GM20000 (cell line): ENCODE results near the gene HRC.
"Not testable (repeated sequence)": the region's sequence is repeated elsewhere in the genome, so short reads cannot be mapped to it uniquely, and the experiment has no call there.

ENCODE experiments used
- DNase-seq: peaks from one replicate; pipeline ENCODE4 v3.0.0; 2012; ENCODE audit warnings: low spot score
- TF ChIP-seq, protein P1 (sequence below): IDR thresholded peaks from 2 replicates; pipeline ENCODE4 v1.5.1; 2012; ENCODE audit warnings: mild to moderate bottlenecking, control low read depth; ENCODE audit errors: extremely low read depth, missing control alignments

HRC gene

DNA sequence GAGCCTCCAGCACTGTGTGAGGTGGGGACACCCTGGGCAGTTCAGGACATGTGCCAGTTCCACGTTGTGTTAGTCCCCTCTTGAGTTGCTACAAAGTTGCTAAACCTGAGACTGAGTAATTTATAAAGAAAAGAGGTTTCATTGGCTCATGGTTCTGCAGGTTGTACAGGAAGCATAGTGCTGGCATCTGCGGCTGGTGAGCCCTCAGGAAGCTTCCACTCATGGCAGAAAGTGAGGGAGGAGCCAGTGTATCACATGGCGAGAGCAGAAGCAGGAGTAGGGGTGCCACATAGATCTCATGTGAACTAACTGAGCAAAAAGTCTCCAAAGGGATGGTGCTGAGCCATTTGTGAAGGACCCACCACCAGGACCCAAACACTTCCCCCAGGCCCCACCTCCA is 35.6 kb upstream of the HRC start:
- no peak for DNase-seq
- TF ChIP-seq, protein P1, sequence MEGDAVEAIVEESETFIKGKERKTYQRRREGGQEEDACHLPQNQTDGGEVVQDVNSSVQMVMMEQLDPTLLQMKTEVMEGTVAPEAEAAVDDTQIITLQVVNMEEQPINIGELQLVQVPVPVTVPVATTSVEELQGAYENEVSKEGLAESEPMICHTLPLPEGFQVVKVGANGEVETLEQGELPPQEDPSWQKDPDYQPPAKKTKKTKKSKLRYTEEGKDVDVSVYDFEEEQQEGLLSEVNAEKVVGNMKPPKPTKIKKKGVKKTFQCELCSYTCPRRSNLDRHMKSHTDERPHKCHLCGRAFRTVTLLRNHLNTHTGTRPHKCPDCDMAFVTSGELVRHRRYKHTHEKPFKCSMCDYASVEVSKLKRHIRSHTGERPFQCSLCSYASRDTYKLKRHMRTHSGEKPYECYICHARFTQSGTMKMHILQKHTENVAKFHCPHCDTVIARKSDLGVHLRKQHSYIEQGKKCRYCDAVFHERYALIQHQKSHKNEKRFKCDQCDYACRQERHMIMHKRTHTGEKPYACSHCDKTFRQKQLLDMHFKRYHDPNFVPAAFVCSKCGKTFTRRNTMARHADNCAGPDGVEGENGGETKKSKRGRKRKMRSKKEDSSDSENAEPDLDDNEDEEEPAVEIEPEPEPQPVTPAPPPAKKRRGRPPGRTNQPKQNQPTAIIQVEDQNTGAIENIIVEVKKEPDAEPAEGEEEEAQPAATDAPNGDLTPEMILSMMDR: no peak

DNA sequence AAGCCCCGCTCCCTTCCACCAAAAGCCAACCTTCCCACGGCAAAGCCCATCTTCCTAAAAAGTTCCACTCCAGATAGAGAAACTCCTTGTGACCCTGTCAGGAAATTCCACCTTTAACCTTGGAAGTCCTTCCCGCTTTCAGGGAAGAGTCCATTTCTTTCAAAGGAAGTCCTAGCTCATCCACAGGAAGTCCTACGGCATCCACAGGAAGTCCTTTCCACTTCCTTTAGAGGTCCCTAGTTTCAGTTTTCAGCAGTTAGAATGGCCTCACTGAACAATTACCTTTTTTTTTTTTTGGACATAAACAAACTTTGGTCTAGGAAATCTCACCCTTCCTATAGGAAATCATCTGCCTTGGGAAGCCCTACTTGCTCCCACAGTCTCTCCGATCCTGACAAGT is 34.1 kb upstream of the HRC start:
- TF ChIP-seq, protein P1: no peak
- DNase-seq: no peak

DNA sequence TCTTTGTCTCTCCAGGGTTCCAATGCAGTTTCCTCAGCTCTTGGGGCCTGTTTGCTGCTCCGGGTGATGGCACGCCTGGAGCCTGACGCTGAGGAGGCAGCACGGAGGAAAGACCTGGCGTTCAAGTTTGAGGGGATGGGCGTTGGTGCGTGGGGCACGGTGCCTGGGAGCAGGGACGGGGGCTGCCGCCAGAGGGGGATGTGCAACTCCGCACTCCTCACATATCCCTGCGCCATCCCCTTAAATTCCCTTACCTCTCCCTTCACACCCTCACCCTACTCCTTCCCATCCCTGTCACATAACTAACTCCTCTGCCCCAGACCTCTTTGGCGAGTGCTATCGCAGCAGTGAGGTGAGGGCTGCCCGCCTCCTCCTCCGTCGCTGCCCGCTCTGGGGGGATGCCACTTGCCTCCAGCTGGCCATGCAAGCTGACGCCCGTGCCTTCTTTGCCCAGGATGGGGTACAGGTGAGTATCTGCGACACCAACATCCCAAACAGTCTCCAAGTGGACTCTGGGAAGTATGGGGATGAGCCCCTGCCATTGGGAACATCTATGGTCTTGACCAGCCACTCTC is 33.5 kb upstream of the HRC start:
- TF ChIP-seq, protein P1: no peak
- DNase-seq: no peak

DNA sequence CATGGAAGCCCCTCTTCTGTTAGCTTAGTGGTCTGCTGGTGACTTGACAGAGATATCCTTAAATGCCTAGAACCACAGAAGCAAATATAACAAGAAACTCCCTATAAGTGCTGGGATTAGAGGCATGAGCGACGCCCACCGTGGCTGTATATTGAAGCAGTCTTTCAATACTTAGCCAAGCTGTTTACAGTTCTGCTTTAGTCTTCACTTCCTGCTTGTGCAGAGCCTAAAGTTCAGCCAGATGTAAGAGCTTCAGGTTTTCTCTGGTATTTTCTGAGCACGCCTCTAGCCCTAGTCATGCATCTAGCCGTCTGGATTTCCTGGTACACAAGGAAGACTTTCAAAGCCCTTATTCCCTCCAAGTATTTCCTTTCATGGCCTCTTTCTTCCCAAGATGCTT is 30.9 kb upstream of the HRC start:
- TF ChIP-seq, protein P1: no peak
- no peak for DNase-seq

DNA sequence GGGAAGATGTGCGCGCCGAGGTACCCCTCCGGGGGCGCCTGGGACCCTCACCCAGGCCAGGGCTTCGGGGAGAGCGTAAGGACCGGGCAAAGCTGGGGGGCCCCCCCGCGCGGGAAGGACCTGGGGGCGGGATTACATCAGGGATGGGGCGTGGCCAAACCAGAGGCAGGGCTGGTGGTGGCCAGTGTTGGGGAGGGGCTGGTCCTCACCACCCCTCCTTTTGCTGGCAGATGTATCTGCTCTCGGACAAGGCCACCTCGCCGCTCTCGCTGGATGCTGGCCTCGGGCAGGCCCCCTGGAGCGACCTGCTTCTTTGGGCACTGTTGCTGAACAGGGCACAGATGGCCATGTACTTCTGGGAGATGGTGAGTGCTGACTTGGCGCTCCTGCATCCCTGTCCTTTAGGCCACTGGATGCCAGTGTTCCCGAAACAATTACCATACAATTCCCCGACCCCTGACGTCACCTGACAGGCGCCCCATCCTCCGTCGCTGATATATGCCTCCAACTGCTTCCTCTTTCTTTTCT is 27.7 kb upstream of the HRC start:
- DNase-seq: no peak
- TF ChIP-seq, protein P1: no peak

DNA sequence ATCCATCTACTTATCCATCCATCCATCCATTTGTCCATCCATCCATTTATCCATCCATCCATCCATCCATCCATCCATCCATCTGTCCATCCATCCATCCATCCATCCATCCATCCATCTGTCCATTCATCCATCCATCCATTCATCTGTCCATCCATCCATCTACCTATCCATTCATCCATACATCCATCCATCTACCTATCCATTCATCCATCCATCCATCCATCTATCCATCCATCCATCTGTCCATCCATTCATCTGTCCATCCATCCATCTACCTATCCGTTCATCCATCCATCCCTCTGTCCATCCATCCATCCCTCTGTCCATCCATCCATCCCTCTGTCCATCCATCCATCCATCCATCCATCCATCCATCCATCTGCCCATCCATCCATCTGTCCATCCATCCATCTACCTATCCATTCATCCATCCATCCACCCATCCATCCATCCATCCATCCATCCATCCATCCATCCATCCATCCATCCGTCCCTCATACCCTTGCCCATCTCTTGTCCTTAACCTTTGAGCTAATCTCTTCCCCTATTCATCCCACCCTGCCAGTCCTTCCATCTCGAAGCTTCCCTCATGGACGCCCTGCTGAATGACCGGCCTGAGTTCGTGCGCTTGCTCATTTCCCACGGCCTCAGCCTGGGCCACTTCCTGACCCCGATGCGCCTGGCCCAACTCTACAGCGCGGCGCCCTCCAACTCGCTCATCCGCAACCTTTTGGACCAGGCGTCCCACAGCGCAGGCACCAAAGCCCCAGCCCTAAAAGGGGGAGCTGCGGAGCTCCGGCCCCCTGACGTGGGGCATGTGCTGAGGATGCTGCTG is 27.0 kb upstream of the HRC start:
- not testable (repeated sequence) for DNase-seq

DNA sequence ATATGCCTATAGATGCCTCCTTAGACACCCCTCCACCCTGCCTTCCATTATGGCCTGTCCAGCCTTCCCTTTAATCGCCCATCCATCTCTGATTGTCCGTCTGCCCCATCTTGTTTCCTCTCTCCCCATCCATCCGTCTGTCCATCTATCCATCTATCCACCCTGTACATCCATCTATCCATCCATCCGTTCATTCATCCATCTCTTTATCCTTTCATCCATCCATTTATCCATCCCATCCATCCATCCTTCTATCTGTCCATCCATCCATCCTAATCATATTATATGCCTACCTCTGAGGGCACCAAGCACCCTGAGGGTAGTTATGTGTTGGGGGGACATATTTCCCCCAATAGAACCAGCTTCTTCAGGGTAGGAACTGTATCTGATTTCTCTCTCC is 25.5 kb upstream of the HRC start:
- TF ChIP-seq, protein P1: no peak

More for the DNA sequence above, 25.5 kb upstream of the HRC start:
- DNase-seq: no peak
